HL-60 (cell line): Measurements from ENCODE around the gene SEC22C.

Experiments used
- DNase-seq, 2 experiments: peaks; one replicate each; pipeline ENCODE4 v3.0.0-alpha.2; 2010 to 2020; ENCODE audit warnings: low read depth in 1 of 2, low spot score in 1 of 2
- H3K27ac ChIP-seq: fragments of 250-450 bp; sonication (Bioruptor Pico); replicated peaks from 2 replicates; pipeline ENCODE4 v1.5.1; 2020; ENCODE audit warnings: mild to moderate bottlenecking, moderate library complexity
- H3K27me3 ChIP-seq: fragments of 250-450 bp; sonication (Bioruptor Pico); 2 replicates; pipeline ENCODE4 v1.5.1; 2021; ENCODE audit warnings: mild to moderate bottlenecking, moderate library complexity; ENCODE audit not compliant: insufficient read depth, poor library complexity, severe bottlenecking
- H3K4me3 ChIP-seq: replicated peaks from 2 replicates; pipeline ENCODE4 v1.5.1; 2011; ENCODE audit warnings: mild to moderate bottlenecking, control low read depth, low read length; ENCODE audit not compliant: insufficient read depth
- CTCF ChIP-seq: IDR thresholded peaks from one replicate; pipeline ENCODE4 v1.5.1; 2011; ENCODE audit warnings: low read length, control low read depth, inconsistent platforms; ENCODE audit not compliant: insufficient read depth
- GABPA ChIP-seq: IDR thresholded peaks from 2 replicates; pipeline ENCODE4 v1.6.1; 2012; ENCODE audit warnings: low read depth
- POLR2AphosphoS5 ChIP-seq: IDR thresholded peaks from 2 replicates; pipeline ENCODE4 v1.6.1; 2012; ENCODE audit warnings: low read depth
- REST ChIP-seq: IDR thresholded peaks from 2 replicates; pipeline ENCODE4 v1.6.1; 2012; ENCODE audit warnings: low read depth; ENCODE audit not compliant: insufficient replicate concordance
- SPI1 ChIP-seq: IDR thresholded peaks from 2 replicates; pipeline ENCODE4 v1.6.1; 2012; ENCODE audit warnings: low read depth, mild to moderate bottlenecking, borderline replicate concordance

The SEC22C gene

GRCh38 chr3:42610976-42611375 is 29.2 kb upstream of the SEC22C start:
- no peak for DNase-seq
- Histone ChIP-seq H3K27me3 (no peaks in the 10 kb centered on the region), H3K4me3 (no peak overlapping the region), H3K27ac (no peak overlapping the region)
- no peak for TF ChIP-seq GABPA
- no peak for TF ChIP-seq SPI1
- no peak for TF ChIP-seq CTCF
- no peak for TF ChIP-seq POLR2AphosphoS5
- no peak for TF ChIP-seq REST

GRCh38 chr3:42608581-42608980 is 26.8 kb upstream of the SEC22C start:
- Histone ChIP-seq H3K27me3 (no peaks in the 10 kb centered on the region), H3K4me3 (no peak overlapping the region), H3K27ac (no peak overlapping the region)
- TF ChIP-seq REST = no peak
- TF ChIP-seq GABPA = no peak
- no peak for TF ChIP-seq POLR2AphosphoS5
- no peak for TF ChIP-seq CTCF
- TF ChIP-seq SPI1 = no peak
- DNase-seq = no peak

GRCh38 chr3:42605546-42606173 is 23.9 kb upstream of the SEC22C start:
- DNase-seq = no peak

More at GRCh38 chr3:42605546-42606173, 23.9 kb upstream of the SEC22C start:
- H3K4me3 ChIP-seq = no peak overlapping the region
- no peak overlapping the region for H3K27ac ChIP-seq
- no peaks in the 10 kb centered on the region for H3K27me3 ChIP-seq
- TF ChIP-seq POLR2AphosphoS5 (no peak), REST (no peak), CTCF (no peak), SPI1 (no peak), GABPA (no peak)
